GM21825 (cell line): ENCODE measurements around the gene MORN3.
"Not testable (repeated sequence)": the region's sequence is repeated elsewhere in the genome, so short reads cannot be mapped to it uniquely, and the experiment has no call there.

ENCODE experiments used
- ATAC-seq: cut with Tn5 transposase; IDR thresholded peaks from one replicate; pipeline ENCODE4 v1.9.1; 2021; ENCODE audit warnings: mild to moderate bottlenecking, moderate library complexity; ENCODE audit not compliant: unreplicated experiment

MORN3 gene

DNA sequence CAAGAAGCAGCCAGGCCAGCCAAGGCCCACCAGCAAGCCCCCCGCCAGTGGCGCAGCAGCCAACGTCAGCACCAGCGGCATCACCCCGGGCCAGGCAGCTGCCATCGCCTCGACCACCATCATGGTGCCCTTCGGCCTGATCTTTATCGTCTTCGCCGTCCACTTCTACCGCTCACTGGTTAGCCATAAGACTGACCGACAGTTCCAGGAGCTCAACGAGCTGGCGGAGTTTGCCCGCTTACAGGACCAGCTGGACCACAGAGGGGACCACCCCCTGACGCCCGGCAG is 28.2 kb downstream of the MORN3 start:
- no peak for ATAC-seq

DNA sequence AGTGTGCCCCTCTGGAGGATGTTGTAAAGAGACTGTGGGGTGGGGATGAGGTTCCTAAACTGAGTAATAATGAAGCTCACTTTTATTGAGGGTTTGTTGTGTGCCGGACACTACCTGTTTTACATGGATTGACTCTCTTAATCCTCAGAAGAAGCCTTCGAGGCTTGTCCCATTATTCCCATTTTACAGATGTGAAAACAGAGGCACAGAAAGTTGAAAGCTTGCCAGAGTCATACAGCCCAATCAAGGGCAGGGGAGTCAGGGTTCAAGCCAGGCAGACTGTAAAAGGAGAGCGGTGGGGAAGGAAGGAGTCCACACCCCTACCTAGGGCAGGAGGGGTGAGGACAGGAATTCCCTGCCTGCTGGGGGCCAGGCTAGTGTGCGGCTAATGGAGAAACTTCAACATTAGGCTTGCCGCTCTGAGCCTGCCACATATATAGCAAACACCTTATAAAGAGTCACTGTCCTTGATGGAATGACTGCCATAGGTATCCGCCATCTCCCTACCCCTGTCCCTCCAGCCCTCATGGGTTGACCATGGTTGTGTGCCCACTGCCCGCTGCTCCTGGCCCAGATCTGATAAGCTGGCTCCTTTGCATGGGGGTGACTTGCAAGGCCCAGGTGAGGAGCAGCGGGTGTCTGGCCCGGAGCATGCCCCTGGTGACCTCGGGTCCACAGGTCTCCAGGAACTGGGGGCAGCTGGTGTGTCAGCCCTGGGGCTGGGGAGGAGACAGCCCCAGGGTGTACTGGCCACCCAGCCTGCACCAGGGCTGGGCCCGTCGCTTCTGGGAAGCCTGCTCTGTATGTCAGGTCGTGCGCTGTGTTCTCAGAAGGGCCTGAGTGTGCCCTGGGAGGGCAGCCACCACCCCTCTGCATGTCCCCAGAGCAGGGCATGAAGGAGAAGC is 30.9 kb downstream of the MORN3 start:
- no peak for ATAC-seq

DNA sequence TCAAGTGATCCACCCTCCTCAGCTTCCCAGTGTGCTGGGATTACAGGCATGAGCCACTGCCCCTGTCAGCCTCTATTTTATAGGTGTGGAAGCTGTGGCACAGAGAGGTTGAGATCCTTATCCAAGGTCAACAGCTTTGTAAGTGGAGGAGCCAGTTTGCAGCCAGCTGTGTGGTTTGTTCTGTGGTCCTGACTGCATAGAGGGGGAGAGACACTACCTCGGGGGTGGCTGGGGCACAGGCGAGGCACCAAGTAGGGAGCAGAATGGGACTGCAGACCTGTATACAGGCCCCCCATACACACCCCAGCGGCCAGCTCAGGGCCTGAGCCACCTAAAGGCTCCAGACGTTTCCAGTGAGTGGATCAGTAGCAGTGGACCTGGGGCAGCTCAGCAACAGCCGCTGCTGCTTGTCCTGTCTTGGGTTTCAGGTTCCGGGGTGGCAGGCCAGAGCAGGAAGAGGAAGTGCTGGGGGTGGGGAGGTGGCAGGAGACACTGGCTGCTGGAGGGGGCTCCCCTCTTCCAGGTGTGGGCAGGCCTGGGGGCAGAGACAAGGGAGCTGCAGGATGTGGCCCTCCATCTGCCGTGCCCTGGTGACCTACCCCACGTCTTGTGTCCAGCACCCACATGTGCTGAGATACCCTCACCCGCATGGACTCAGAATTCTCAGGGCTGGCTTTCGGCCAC is 32.1 kb downstream of the MORN3 start:
- ATAC-seq: peak; percentile 58

DNA sequence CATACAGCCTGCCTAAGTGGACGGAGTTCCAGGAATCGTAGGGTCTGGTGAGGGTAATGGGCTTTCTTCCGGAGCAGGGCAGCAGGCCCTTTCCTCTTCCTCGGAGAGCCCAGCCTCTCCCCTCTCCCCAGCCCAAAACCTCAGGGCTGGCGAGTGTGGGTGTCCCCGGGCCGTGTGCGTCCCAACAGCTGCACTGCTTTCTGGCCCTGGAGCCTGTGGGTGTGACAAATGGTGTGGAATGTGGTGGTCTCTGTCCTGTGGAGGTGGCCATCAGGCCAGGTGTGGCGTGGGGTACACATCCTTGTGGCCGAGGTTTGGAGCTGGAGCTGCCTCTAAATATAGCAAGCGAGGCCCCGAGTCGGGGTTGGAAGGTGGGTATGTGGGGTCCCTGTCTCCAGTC is 34.6 kb downstream of the MORN3 start:
- no peak for ATAC-seq

DNA sequence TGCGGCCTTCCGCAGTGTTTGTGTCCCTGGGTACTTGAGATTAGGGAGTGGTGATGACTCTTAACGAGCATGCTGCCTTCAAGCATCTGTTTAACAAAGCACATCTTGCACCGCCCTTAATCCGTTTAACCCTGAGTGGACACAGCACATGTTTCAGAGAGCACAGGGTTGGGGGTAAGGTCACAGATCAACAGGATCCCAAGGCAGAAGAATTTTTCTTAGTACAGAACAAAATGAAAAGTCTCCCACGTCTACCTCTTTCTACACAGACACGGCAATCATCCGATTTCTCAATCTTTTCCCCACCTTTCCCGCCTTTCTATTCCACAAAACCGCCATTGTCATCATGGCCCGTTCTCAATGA is 35.6 kb downstream of the MORN3 start:
- ATAC-seq: not testable (repeated sequence)

DNA sequence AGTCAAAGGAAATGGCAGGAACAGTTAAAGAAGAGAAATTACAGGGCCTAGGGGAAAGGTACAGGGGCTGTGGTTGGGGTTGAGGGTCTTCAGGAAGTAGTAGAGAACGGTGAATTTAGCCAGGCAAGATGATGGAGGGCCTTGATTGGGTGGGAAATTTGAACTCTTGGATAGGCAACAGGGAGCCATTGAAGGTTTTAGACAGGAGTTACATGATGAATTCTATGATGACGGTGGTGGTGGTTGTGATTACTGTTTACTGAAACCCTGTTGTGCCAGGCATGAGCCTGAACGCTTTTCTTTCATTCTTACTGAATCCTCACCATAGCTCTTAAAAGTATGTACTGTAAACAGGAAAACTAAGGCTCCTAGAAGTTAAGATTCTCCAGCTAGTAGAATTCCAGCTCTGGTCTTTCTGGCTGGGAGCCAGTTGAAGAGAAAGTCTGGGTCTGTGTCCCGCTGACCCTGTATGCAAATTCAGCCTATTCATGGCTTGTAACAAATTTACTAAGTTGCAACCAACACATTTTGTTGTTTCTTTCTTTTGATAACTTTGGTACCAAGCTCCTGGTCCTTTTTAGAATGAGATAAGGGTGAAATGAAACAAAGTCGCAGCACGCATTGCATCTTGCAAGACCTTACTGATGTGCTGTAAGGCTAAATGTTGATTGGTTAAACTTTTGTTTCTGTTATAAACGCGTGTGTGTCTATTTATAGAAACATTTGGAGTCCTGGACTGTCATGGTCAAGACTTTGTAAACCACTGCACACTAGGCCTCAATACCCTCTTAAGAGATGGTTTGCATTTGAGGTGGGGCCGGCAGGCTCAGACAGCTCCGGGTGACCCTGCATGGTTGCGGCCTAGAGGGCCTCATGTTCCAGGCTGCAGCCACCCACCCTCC is 37.1 kb downstream of the MORN3 start:
- ATAC-seq: no peak

DNA sequence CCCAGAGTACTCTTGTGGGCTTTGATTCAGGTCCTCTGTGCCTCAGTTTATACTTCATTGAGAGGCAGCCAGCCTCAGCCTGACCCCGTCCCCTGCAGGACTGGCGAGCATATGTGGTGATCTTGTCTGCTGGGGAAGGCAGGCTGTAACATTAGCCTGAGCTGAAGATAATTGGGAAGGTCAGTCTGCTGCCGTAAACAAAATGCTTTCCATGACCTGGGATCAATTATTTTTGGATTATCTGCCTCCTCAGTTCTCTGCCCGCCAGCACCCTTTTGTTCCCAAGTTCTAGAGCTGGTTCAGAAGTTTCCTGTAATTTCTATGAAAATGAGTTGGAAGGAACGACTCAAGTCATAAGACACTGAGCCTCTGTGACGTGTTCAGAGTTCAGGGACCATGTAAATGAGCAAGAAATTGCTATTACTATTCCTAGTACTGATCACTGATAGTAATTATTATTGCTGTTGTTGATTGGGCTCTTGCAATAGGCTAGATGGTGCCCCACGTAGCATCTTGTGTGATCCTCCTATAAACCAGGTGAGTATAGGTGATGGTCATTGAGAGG is 38.6 kb downstream of the MORN3 start:
- ATAC-seq: no peak

DNA sequence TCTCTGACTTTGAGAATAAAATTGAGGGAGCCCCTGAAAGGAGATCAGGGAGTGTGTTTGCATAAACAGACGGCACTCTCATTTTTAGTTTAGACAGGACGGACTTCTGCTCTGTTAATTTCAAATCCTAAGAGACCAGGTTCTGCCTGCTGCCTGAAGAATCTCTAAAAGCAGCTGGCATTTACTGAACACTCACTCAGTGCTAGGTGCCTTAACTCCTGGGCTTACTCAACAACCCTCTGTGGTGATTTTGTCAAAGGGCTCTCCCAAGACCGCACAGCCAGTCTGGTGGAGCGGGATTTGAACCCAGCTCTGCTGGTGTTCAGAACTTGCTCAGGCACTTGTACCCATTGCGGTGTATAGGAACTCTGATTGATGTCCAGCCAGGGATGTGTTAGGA is 40.9 kb downstream of the MORN3 start:
- ATAC-seq: no peak

DNA sequence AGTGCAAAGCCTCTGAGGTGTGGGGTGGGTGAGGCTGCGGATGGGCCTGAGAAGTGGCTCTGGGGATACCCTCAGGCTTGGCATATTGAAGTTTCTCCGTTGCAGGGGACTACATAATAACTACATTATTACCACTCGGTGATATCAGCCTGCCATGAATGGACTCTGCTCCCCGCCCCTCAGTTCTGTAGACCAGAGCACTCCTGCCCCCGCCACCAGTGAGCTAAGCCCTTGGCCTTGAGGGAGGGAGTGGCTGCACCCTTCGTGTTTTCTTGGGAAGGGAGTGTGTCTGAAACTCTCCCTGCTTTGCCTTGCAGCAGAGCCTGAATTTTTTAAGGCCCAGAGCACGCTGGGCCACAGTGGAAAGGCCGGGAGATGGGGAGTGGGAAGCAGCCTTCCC is 41.4 kb downstream of the MORN3 start:
- ATAC-seq: no peak

DNA sequence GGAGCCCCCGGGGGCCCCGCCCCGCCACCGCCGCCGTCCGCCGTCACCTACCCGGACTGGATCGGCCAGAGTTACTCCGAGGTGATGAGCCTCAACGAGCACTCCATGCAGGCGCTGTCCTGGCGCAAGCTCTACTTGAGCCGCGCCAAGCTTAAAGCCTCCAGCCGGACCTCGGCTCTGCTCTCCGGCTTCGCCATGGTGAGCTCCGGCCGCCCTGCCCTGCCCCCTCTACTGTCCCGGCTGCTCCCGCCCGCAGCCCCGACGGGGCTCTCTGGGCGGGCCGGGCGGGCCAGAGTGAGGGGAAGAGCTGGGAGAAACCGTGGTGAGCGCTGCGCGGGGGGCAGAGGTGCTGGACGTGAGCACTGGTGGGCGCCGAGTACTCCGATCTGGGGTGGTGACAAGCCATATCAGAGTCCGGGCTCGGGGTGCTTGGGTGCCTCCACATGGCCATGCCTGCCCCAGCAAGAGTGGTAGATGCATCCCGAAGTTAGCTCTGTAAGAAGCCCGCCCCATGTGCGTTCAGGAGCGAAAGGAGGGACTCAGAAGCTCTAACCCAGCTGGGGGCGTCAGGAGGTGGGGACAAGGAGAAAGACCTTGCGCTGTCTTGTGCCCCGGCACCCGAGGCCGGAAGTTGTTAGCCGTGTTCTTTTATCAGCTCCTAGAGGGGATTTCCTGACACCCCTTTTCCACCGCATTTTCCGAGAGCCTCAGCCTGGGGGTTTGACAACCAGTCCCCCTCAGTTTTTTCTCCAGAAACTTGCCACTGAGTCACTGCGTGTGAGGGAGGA is 42.4 kb downstream of the MORN3 start:
- ATAC-seq: peak; percentile 24

DNA sequence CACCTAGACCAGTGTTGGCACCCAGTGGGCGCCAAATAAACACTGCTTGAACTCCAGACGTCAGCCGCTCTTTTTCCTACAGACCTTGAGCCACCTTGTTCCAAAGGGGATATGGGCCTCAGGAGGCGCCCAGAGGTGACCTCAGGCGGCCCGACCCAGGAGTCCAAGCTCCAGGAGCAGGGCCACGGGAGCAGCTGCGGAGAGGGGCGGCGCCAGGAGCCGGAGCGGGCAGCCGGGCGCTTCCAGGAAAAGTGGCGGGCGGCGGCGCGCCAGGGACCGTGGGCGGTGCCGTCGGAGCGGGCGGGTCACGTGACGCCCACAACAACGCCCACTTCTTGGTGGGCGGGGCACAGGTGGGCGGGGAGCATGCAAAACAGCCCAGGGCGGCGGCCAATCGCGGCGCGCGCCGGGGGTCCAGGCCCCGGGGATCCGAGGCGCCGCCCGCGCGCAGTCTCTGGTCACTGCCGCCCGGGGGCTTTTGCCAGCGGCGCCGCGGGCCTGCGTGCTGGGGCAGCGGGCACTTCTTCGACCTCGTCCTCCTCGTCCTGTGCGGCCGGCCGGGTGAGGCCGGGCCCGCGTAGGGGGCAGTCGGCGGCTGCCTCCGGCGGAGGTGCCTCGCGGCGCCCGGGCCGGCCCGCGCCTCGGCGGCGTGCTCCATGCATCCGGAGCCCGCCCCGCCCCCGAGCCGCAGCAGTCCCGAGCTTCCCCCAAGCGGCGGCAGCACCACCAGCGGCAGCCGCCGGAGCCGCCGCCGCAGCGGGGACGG is 43.2 kb downstream of the MORN3 start, which contains the start of gene ORAI1:
ORAI1 (plus strand) TSS at position 444 of the 766 bp plus-strand sequence.
- peak; percentile 57 for ATAC-seq

DNA sequence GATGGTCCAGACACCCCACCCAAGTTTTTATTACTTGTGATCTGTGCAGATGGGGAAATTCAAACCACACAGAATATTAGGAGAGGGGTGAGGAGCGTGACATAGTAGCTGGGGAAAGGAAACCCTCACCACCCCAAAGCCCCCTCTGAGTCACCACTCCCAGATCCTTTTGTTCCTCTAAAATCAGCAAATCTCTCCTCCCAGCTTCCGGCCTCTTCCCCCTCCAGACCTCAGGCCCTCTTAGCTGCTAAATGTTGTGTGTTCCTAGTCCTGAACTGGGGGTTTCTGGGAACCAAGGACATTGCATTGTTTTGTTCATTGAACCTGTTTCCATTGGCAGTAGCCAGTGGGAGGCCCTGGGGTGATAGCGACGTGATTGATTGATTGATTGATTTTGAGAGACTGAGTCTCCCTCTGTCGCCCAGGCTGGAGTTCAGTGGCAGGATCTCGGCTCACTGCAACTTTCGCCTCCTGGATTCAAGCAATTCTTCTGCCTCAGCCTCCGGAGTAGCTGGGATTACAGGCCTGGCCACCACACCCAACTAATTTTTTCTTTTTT is 49.0 kb downstream of the MORN3 start:
- no peak for ATAC-seq

DNA sequence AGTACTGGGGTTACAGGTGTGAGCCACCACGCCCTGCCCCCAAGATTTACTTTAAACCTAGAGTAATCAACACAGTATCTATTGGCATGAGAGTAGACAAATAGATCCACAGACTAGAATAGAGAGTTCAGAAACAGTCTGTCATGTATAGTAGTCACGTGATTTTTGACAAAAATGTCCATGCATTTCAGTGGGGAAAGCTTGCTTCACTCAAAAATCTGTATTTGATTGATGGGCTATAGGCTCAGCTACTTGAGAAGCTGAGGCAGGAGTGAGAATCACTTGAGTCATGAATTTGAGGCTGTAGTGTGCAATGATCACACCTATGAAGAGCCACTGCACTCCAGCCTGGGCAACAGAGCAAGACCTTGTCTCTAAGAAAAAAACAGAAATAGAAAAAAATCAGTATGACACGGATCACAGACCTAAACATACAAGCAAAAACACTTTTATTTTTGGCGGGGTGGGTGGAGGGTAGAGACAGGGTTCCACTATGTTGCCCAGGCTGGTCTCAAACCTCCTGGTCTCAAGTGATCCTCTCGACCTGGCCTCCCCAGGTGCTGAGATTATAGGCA is 50.7 kb downstream of the MORN3 start:
- no peak for ATAC-seq

DNA sequence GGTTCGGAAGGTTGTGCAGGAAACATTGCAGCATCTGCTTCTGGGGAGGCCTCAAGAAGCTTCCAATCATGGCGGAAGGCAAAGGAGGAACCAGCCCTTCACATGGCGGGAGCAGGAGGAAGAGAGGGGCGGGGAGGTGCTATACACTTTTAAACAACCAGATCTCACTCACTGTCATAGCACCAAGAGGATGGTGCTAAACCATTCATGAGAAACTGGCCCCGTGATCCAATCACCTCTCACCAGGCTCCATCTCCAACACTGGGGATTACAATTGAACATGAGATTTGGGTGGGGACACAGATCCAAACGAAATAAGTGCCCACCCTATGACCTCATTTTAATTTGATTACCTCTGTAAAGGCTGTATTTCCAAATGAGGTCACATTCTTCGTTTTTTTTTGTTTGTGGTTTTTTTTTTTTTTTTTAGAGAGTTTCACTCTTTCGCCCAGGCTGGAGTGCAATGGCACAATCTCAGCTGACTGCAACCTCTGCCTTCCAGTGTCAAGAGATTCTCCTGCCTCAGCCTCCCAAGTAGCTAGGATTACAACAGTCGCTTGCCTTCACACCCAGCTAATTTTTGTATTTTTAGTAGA is 54.5 kb downstream of the MORN3 start:
- ATAC-seq: no peak

DNA sequence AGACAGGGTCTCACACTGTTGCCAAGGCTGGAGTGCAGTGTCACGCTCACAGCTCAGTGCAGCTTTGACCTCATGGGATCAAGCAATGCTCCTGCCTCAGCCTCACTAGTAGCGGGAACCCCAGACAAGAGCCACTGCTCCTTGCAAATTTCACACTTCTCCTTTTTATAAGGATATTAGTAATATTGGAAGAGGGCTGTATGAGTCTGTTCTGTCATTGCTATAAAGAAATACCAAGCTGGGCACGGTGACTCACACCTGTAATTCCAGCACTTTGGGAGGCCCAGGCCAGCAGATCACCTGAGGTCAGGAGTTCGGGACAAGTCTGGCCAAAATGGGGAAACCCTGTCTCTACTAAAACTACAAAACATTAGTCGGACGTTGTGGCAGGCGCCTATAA is 56.0 kb downstream of the MORN3 start:
- no peak for ATAC-seq

DNA sequence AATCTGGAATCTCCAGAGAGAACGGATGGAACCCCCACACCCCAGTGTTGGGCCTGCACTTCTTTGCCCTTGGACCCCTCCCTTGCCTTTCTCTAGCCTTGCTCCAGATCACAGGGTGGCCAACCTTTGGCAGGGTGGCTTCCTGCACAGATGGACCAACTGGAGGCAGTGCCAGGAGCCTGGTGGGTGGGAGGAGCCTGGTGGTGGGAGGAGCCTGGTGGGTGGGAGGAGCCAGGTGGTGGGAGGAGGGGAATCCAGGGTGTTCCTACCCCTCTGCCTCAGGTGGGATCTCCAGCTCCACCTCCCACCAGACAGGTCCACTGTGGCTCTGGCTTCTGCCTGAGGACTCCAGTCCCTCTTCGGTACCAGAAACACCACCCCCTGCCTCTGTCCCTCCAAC is 58.1 kb downstream of the MORN3 start:
- no peak for ATAC-seq

DNA sequence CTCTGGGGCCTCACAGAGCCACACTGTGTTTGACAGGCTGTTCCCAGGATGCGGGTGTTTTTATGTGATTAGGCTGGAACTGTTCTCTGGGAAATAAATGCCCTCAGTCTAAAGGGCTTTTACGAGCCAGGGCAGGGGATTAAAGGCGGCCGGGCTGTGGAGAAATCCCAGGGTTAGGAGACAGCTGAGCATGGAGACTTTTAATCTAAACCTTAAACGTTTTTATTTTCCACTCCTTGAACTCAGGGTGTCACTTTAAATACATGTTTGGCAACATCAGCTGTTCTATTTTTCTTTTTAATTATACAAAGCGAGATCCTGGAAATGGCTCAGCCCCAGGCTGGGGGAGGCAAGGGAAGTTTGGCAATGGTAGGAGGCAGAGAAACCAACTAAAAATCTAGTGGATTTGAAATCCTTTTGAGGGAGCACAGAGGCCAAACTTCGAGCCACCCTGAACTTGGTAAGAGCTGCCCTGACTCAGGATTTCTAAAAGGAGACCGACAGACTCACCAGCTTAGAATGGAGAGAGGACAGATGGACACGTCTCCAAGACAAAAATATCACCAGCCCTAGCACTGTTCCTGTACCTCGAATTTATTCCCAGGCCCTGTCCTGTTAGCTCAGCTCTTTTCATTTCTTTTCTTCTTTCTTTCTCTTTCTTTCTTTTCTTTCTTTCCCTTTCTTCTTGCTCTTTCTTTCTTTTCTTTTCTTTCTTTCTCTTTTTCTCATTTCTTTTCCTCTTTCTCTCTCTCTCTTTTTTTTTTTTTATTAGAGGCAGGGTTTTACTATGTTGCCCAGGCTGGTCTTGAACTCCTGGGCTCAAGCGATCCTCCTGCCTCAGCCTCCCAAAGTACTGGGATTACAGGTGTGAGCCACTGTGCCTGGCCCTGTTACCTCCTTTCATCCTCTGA is 59.0 kb downstream of the MORN3 start:
- ATAC-seq: no peak

DNA sequence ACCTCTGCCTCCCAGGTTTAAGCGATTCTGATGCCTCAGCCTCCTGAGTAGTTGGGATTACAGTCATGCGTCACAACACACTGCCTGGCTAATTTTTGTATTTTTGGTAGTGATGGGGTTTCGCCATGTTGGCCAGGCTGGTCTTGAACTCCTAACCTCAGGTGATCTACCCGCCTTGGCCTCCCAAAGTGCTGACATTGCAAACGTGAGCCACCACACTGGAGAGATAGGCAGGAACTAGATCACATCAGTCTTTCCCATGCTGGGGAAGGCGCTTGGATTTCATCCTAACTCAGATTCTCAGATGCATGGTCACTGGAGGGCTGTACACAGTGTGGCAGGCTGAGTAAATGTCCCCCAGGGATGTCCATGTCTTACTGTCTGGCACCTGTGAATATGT is 61.2 kb downstream of the MORN3 start:
- no peak for ATAC-seq
